Cardiac muscle cell (in vitro differentiated cells and primary cell): ENCODE data around the gene DENND4A. TPM values are rescaled to one million over a fixed set of nuclear protein-coding genes. Genes with fewer than 3 reads are reported as not detected.

Experiments used
- DNase-seq, 2 donors: peaks; one replicate each; pipeline versions ENCODE4 v3.0.0 to v3.0.0-alpha.2; 2010 to 2017; ENCODE audit warnings: low read depth in 1 of 2, low spot score in 1 of 2
- H3K27ac ChIP-seq: fragments of 200-600 bp; sonication (generic); 2 replicates; pipeline ENCODE4 v1.5.1; 2016
- H3K27me3 ChIP-seq: fragments of 200-600 bp; sonication (generic); 2 replicates; pipeline ENCODE4 v1.6.0; 2016; ENCODE audit warnings: control low read depth
- H3K36me3 ChIP-seq: fragments of 200-600 bp; sonication (generic); 2 replicates; pipeline ENCODE4 v1.5.1; 2016; ENCODE audit warnings: control low read depth
- H3K4me1 ChIP-seq: fragments of 200-600 bp; sonication (generic); 2 replicates; pipeline ENCODE4 v1.8.1; 2017; ENCODE audit warnings: low read depth, mild to moderate bottlenecking, mixed run types
- H3K4me3 ChIP-seq: fragments of 200-600 bp; sonication (generic); 2 replicates; pipeline ENCODE4 v1.5.1; 2016; ENCODE audit warnings: mild to moderate bottlenecking
- H3K9me3 ChIP-seq: fragments of 200-600 bp; sonication (generic); 2 replicates; pipeline ENCODE4 v1.5.1; 2017; ENCODE audit warnings: low read depth, mild to moderate bottlenecking, control low read depth
- polyA plus RNA-seq: library from polyadenylated mRNA; unstranded; fragments of >200 nt; fragmentation: Nextera tagmentation; extraction: Ambion mirVana; gene quantifications from 2 replicates; pipeline ENCODE4 v1.2.1, GENCODE V29; 2016
- total RNA-seq: library from RNA; depleted of rRNA; stranded (reverse); fragments of >200 nt; gene quantifications from 2 replicates; pipeline ENCODE4 v1.2.3, GENCODE V29; 2016
- TF ChIP-seq, protein P1 (sequence below): IDR thresholded peaks from 2 replicates; pipeline ENCODE4 v1.5.1; 2012; ENCODE audit warnings: low read depth, mild to moderate bottlenecking, low read length

Gene DENND4A
- total and polyA plus RNA-seq, 2 experiments from 2014 or later = 3.5 to 7.7 TPM

DNA sequence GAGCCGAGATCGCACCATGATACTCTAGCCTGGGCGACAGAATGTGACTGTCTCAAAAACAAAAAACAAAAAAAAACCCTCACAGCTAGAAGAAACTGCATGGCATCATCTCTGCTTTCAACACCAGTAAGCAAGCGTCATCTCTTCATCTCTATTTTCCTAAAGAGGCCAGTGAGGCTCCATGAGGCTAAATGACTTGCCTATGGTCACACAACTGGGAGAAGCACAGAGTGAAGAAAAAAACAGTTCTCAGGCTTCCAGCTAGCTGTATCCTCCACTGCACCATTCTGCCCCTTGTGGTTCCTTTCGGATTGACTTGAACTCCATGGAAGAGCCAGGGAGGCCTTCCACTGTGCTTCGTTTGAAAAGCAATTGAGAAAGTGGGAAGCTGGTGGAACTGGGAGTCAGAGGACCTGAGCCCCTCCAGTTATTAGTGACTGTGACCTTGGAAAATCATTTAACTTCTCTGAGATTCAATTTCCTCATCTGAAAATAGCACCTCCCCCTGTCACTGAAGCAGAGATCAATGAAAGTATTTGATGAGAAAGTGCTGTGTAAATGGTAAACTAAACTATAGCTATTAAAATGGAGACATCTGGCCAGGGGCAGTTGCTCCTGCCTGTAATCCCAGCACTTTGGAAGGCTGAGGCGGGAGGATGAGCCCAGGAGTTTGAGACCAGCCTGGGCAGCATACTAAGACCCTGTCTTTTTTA is 32.1 kb upstream of the DENND4A start:
- Histone ChIP-seq H3K36me3 (no peaks in the 10 kb centered on the region), H3K4me1 (no peaks in the 10 kb centered on the region), H3K27ac (no peak overlapping the region), H3K9me3 (no peaks in the 10 kb centered on the region), H3K4me3 (no peak overlapping the region), H3K27me3 (no peaks in the 10 kb centered on the region)
- TF ChIP-seq, protein P1, sequence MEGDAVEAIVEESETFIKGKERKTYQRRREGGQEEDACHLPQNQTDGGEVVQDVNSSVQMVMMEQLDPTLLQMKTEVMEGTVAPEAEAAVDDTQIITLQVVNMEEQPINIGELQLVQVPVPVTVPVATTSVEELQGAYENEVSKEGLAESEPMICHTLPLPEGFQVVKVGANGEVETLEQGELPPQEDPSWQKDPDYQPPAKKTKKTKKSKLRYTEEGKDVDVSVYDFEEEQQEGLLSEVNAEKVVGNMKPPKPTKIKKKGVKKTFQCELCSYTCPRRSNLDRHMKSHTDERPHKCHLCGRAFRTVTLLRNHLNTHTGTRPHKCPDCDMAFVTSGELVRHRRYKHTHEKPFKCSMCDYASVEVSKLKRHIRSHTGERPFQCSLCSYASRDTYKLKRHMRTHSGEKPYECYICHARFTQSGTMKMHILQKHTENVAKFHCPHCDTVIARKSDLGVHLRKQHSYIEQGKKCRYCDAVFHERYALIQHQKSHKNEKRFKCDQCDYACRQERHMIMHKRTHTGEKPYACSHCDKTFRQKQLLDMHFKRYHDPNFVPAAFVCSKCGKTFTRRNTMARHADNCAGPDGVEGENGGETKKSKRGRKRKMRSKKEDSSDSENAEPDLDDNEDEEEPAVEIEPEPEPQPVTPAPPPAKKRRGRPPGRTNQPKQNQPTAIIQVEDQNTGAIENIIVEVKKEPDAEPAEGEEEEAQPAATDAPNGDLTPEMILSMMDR = peak; percentile 79
- DNase-seq = peak; percentile 67 to 82

DNA sequence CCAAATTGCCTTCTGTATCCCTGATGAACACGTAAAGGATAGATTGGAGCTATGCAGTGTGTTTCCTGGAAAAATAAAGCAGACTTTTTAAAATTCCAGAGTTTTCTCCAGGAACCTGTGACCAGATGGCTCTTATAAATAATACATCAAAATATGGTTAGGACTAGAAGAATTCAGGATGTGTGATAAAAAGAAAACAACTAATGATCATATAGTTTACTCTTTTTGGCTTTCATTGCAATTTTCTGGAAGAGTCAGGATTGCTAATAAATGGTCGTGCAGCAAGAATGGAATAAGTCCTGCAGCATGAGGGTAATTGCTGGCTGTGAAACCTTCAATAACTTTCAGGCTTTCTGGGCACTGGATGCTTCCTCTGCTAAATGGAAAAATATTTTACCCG is 30.2 kb upstream of the DENND4A start:
- Histone ChIP-seq H3K9me3 (no peaks in the 10 kb centered on the region), H3K27me3 (no peaks in the 10 kb centered on the region), H3K27ac (no peak overlapping the region), H3K4me1 (no peaks in the 10 kb centered on the region), H3K4me3 (no peak overlapping the region), H3K36me3 (no peaks in the 10 kb centered on the region)
- no peak for DNase-seq
- TF ChIP-seq, protein P1 = no peak

DNA sequence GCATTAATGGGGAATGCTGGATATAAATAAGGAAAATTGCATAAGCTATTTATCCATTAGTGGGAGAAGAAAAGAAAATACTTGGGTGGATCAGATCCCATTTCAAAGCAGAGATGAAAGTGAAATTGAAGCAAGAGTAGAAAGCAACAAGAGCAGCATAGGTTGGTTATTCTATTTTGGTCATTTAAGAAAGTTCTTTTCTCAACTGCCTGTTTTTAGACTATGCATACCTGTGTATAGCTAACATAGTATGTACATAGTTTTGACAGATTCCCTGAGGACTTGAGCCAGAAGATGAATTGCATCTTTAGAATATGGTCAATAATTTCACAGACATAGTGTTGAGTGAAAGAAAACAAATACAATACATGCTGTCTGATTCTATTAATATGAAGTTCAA is 29.0 kb upstream of the DENND4A start:
- H3K27ac ChIP-seq = no peak overlapping the region
- H3K9me3 ChIP-seq = no peaks in the 10 kb centered on the region
- no peaks in the 10 kb centered on the region for H3K4me1 ChIP-seq
- no peaks in the 10 kb centered on the region for H3K27me3 ChIP-seq
- H3K4me3 ChIP-seq = no peak overlapping the region
- H3K36me3 ChIP-seq = no peaks in the 10 kb centered on the region
- TF ChIP-seq, protein P1 = no peak
- no peak for DNase-seq

DNA sequence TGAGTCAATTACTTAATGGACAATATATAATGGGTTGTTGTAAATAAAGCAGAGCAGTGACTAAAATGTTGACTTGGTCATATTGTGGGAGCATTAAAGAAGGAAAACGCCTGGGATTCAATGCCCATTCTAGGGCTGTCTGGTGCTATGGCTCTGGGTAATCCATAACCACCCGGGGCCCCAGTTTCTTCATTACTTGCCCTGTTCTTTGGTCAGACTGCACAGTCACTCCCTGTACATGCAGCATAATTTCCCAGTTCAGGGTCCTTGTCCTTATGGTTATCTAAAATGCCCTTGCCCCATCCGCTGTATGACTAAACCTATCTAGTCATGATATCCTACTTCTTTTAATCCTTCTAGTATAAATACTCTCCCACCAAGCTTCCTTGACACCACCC is 27.5 kb upstream of the DENND4A start:
- H3K27me3 ChIP-seq = no peaks in the 10 kb centered on the region
- no peaks in the 10 kb centered on the region for H3K4me1 ChIP-seq
- H3K4me3 ChIP-seq = no peak overlapping the region
- no peaks in the 10 kb centered on the region for H3K36me3 ChIP-seq
- TF ChIP-seq, protein P1 = no peak
- no peak for DNase-seq
- no peaks in the 10 kb centered on the region for H3K9me3 ChIP-seq
- H3K27ac ChIP-seq = no peak overlapping the region

DNA sequence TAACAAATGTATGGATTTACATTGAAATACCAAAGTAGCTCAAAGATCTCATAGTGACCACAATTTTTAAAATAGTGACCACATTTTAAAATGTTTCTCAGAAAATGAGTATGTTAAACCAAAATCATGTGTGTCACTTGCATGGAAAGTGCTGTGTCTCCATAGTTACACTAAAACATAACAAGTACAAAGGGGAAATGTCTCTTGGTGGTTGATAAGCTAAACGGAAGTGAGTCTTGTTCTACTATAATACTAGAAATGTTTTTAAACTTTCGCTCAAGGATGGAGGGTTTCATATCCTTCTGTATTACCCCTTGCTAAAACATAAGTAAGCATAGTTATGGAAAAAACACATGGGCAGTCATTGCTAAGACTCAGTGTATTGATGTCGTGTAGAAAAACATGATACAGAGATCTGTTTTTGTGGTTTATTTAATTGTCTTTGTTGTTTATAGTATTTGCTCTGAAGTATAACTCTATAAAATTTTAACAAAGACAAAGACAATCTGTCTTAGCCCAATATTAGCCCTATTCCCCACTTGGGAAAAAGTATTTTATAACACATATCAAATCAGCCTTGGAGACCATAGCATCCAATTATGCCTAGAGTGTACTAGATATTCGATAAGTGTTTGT is 27.0 kb upstream of the DENND4A start:
- H3K36me3 ChIP-seq = no peaks in the 10 kb centered on the region
- TF ChIP-seq, protein P1 = no peak
- H3K4me1 ChIP-seq = no peaks in the 10 kb centered on the region
- no peaks in the 10 kb centered on the region for H3K27me3 ChIP-seq
- no peak overlapping the region for H3K4me3 ChIP-seq
- DNase-seq = peak in 1 of 2 donors; percentile 79
- H3K27ac ChIP-seq = no peak overlapping the region
- no peaks in the 10 kb centered on the region for H3K9me3 ChIP-seq
